ENCODE data around the gene BBS9. TPM values are rescaled to one million over a fixed set of nuclear protein-coding genes. Genes with fewer than 3 reads are reported as not detected.

BBS9 gene
- total and polyA plus RNA-seq, 7 donors = 2.4 to 36.6 (median 30.5) TPM

DNA sequence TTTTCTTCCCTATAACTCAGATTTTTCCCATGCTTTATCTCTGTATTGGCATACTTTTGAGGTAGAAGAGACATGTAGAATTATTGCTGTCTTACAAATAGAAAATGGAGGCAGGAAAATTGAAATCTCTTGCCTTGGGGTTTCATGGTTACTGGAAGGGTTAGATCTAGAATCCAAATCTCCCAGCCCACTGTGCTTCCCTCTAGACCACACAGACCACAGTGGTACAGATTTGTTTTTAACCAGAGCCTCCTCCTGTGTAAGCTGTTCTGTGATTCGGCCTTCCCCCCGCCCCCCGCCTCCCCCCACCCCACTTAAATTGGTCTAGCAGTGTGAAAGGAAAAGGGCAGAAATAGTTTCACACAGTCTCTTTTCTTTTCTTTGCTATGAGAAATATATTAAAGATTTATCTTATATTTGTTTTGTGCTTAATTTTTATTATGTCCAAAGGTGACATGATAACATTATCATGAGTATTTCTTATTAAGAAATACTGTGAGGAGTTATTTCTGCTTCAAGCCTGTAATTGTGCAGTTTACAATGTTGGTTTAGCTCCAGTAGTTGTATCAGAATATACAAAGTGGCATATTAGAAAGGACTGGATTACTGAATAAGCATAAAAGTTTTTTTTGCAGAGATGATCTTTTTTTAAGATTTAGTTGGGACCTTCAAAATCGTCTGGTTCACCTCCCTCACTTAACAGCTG is 407.2 kb downstream of the BBS9 start:
- H3K27ac ChIP-seq = peak overlapping the region in 2 of 4 donors; percentile 26 to 48
- WGBS, 2 donors = 51 to 64% methylated on average over 4 of the region's 4 CpGs
- no peak overlapping the region for H3K4me3 ChIP-seq
- intact Hi-C loops (cut with DNase I) = no loop called here
- no peaks in the 10 kb centered on the region for H3K27me3 ChIP-seq
- H3K36me3 ChIP-seq = no peaks in the 10 kb centered on the region
- H3K4me1 ChIP-seq = peaks cover 0 to 55% (median 14%) of the 10 kb centered on the region in 4 donors
- H3K9me3 ChIP-seq = peaks cover 0 to 5% (median 0%) of the 10 kb centered on the region in 4 donors
- DNase-seq = no peak
- TF ChIP-seq CTCF (IDR thresholded peaks at IDR 0.05) = no peak
- no peak for TF ChIP-seq POLR2A (IDR thresholded peaks at IDR 0.05)
- TF ChIP-seq EP300 (IDR thresholded peaks at IDR 0.05) = no peak
- no peak for TF ChIP-seq POLR2AphosphoS5 (IDR thresholded peaks at IDR 0.05)

GRCh38 chr7:33537104-33537477 is 407.7 kb downstream of the BBS9 start:
- no peaks in the 10 kb centered on the region for H3K27me3 ChIP-seq
- intact Hi-C loops (cut with DNase I) = no loop called here
- H3K36me3 ChIP-seq = no peaks in the 10 kb centered on the region
- no peak overlapping the region for H3K4me3 ChIP-seq
- peak; percentile 66 for DNase-seq
- 89 to 91% methylated on average over 3 of the region's 3 CpGs for WGBS, 2 donors
- TF ChIP-seq CTCF (IDR thresholded peaks at IDR 0.05) = no peak
- TF ChIP-seq EP300 (IDR thresholded peaks at IDR 0.05) = no peak
- TF ChIP-seq POLR2A (IDR thresholded peaks at IDR 0.05) = no peak
- peak in 2 of 4 donors; percentile 7 to 42 for TF ChIP-seq POLR2AphosphoS5 (IDR thresholded peaks at IDR 0.05)
- H3K27ac ChIP-seq = peak overlapping the region in 2 of 4 donors; percentile 26 to 48
- H3K4me1 ChIP-seq = peaks cover 0 to 55% (median 14%) of the 10 kb centered on the region in 4 donors
- H3K9me3 ChIP-seq = peaks cover 0 to 5% (median 0%) of the 10 kb centered on the region in 4 donors

GRCh38 chr7:33539198-33539597 is 409.8 kb downstream of the BBS9 start:
- no peak overlapping the region for H3K27ac ChIP-seq
- no peaks in the 10 kb centered on the region for H3K27me3 ChIP-seq
- H3K9me3 ChIP-seq = peaks cover 0 to 5% (median 0%) of the 10 kb centered on the region in 4 donors
- intact Hi-C loops (cut with DNase I) = no loop called here
- no peak for DNase-seq
- TF ChIP-seq EP300 (IDR thresholded peaks at IDR 0.05) (no peak), POLR2A (IDR thresholded peaks at IDR 0.05) (no peak), CTCF (IDR thresholded peaks at IDR 0.05) (no peak), POLR2AphosphoS5 (IDR thresholded peaks at IDR 0.05) (no peak)
- H3K36me3 ChIP-seq = no peaks in the 10 kb centered on the region
- H3K4me3 ChIP-seq = no peak overlapping the region
- 91 to 95% methylated on average over 2 of the region's 2 CpGs for WGBS, 2 donors
- H3K4me1 ChIP-seq = peaks cover 0 to 55% (median 14%) of the 10 kb centered on the region in 4 donors

DNA sequence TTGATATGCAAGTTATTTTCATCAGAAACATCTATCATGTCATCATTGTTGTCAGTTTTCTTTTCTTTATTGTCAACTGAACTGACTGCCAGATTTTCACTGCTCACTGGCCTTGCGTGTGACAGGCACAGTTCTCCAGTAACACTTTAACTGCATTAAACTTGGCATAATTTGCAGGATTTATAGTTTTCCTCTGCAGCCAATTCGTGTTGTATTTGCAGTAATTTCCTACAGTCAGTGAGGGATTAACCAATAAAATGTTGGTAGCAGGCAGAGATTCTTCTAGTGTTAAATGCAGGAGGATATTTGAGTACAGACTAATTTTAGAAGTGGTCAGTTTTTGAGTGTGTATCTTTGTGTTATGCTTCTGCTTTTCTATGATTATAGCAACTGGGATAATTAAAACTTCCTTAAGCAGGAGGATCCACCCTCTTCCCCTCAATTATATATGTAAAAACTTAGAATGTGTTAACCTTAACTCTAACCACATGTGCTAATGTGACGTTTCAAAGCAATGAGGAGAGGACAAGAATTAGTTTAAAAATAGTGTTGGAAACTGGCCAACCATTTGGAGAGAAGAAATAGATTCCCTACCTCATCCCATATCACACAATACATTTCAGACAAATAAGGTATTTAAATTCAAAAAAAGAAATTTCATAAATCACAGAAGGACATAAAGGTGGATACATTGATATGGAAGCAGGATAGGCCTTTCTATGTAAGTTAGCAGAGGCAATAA is 410.5 kb downstream of the BBS9 start:
- Histone ChIP-seq H3K9me3 (peaks cover 0 to 5% (median 0%) of the 10 kb centered on the region in 4 donors), H3K27ac (no peak overlapping the region), H3K4me3 (no peak overlapping the region), H3K36me3 (no peaks in the 10 kb centered on the region), H3K27me3 (no peaks in the 10 kb centered on the region), H3K4me1 (peaks cover 0 to 52% (median 11%) of the 10 kb centered on the region in 4 donors)
- no peak for DNase-seq
- no peak for TF ChIP-seq EP300 (IDR thresholded peaks at IDR 0.05)
- no peak for TF ChIP-seq CTCF (IDR thresholded peaks at IDR 0.05)
- no peak for TF ChIP-seq POLR2A (IDR thresholded peaks at IDR 0.05)
- TF ChIP-seq POLR2AphosphoS5 (IDR thresholded peaks at IDR 0.05) = no peak
- 65 to 67% methylated on average over 3 of the region's 3 CpGs for WGBS, 2 donors
- intact Hi-C loops (cut with DNase I) = no loop called here
